ENCODE measurements around the gene DAG1.
A peak's percentile ranks its signal among the peaks of the same experiment; 100 is the strongest.

GRCh38 chr3:49476563-49476962 lies 6.5 kb downstream of the DAG1 start:
- TF ChIP-seq YY1 (IDR thresholded peaks at IDR 0.05; ENCODE audit: low read depth, low read length) (no peak), NFIC (IDR thresholded peaks at IDR 0.05; ENCODE audit: low read depth, low read length) (peak; percentile 95; the same call in 1 of the 2 replicates), POLR2AphosphoS5 (IDR thresholded peaks at IDR 0.05; ENCODE audit: low read length) (no peak), HDAC6 (IDR thresholded peaks at IDR 0.05; ENCODE audit: unreplicated experiment) (no peak), FOS (IDR thresholded peaks at IDR 0.05; ENCODE audit: borderline replicate concordance, extremely low read depth, insufficient read length) (no peak)

All from GM12878 (cell line).